ENCODE data around the gene SOCS3.

SOCS3 gene

DNA sequence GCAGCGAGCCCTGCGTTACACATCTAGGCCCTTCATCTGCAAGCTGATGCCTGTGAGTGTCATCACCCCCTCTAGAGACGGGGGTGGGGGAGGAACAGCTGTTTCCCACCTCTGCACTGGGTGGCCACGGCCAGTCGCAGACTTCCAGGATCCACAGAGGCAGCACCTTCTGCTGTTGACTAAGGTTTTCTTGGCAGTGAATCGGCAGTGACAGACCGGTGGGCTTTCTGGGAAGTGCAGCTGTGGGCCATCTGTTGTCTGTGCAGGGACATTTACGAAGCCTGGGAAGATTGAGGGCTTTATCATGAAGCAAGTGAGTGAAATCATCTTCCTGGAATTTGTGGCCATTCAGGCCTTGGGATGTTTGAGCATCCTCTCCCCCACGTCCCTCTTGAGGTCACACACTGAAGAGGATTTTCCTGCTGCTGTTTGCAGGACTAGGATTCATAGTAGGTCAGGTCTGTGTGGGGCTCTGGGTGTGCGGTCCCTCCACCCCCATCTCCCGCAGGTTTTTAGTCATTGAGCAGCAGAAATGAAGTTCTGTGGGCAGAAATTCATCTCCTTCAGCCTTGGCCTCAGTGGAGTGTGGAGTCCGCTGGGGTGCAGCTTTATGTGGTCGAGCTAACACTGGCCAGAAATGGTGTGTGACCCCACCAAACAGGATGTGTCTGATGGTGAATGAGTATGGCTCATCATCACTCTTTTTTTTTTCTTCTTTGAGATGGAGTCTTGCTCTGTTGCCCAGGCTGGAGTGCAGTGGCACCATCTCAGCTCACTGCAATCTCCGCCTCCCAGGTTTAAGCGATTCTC lies 30.6 kb upstream of the SOCS3 start:
- DNase-seq, result no peak

DNA sequence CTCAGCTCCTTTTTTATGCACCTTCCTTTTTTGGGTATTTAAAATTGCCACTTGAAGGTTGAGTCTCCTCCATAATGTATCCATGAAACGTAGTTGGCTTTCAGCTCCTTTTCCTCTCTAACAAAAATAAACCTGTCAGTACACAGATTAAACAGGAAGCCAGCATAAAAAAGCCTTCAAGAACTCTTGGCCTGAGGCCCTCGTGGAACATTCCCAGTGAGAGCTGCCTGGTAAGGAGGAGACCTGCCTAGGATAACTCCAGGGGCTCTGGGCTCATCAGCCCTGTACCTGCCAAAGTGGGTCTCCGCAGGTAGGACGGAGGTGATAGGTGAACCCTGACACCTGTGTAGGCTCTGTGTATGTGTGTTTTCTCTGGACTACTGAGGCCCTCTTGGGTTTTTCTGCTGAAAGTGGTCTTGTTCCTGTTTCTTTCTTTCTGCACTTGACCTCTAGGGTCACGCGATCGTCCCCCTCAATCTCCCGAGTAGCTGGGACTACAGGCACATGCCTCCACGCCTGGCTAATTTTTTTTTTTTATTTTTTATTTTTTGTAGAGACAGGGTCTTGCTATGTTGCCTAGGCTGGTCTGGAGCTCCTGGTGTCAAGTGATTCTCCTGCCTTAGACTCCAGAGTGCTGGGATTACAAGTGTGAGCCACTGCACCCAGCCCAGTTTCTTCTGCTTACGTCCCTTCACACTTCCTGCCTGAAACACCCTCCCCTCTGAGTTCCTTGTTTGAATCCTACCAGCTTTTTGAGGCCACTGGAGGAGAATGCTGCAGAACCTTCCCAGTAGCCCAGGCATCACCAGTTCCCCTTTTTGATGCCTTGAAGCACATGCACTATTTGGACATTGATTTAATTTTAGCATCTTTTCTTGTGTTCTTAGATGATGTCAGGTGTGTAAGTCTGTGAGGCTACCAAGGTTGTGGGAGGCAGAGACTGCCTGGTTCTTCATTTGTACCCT lies 28.4 kb upstream of the SOCS3 start:
- peak; percentile 41 for DNase-seq

DNA sequence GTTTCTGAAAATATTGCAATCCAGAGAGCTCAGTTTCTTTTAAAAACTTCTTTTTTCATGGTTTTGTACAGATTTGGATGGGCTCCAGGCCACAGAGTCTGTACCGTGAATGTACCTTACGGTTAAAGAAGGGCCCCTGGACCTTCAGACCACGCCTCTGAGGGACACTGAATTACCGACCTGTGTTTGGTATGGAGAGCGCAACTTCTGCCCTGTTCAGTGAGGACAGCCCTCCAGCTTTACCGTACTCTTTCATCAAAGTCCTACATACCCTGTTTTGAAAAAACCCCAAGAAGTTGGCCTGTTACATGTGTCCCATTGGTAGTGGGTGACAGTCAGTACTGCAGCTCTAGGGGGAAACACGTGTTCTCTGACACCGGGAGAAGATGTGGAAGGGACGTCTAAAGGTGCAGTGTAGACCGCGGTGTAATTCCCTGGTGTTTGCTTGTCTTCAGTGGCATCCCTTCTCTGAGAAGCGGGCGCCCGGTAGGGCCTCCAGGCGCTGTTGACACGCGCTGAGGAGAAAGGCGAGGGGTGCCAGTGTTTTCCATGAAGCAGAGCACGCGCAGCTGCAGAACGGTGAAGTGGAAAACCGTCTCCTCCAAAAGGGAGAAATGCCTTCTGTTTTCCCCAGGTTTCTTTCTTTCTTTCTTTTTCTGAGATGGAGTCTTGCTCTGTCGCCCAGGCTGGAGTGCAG lies 24.8 kb upstream of the SOCS3 start:
- no peak for DNase-seq

GRCh38 chr17:78383725-78384471 lies 24.0 kb upstream of the SOCS3 start:
- no peak for DNase-seq

GRCh38 chr17:78381601-78382232 lies 21.8 kb upstream of the SOCS3 start:
- DNase-seq, result no peak

DNA sequence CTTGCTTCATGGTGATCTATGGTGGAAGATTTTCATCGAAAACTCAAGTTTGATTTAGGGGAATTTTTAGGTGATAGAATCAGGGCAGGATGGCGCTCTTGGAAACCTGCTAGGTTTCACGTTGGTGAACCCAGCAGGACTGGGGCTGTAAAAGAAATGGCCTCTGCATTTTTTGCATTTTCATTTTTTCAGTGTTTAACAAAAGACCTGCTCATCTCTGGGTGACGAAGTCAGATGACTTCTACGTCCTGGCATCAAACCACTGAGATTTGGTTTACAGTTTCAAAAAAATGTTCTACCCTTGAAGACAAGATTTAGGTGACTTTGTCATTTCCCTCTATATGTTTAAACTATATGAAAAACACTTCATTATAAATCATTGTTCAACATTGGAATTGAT lies 20.5 kb upstream of the SOCS3 start:
- DNase-seq, result no peak

DNA sequence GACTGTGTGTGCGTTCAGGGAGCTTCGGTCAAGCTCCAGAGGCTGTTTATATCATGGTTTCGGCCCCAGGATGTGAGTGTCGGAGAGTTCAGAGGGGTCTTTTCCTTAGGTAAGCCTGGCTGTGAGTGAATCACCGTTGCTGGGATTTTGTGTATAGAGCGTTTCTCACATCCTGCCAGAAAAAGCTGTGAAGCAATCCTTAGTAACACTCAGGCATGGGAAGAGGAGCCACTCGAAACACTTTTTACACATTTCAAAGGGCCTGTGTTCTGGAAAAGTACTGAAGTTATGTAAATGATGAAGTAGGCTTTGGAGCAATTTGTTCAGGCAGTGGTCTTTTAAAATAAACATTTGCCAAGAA lies 19.2 kb upstream of the SOCS3 start:
- no peak for DNase-seq

DNA sequence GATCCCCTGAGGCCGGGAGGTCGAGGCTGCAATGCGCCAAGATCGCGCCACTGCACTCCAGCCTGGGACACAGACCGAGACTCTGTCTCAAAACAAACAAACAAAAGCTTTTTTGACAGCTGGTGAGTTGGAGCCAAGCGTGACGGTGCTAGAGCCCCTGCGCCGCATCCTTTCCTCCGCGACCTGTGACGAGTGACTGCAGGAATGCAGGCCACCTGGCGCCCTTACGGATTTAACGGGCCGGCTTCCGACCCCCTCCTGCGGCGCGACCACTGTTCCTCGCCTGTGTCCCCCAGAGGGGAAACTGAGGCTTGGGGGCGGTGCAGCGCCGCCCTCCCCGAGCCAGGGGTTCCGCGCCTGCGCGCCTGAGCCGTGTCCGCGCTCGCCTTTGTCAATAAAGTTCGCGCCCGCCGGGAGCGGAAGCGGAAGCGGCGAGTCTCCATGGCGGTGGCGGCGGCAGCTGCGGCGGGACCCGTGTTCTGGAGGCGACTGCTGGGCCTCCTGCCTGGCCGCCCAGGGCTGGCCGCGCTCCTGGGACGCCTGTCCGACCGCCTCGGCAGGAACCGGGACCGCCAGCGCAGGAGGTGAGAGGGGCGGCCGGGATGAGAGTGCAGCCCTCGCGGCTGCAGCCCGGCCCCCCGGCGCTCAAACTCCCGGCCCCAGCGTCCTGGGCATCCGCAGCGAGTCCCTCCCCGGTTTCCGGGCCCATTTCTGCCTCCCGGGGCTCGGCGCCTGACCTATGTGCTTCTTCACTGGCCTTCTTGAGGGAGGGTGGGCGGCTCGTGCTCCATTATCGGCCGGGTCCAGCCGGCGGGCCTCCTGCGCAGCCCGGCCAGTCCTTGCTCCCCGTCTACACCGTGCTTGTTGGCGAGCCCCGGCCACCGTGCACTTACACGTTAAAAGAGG lies 18.6 kb upstream of the SOCS3 start, which contains the start of gene PGS1:
PGS1 (plus strand) TSS at position 425 of the 906 bp plus-strand sequence; CDS start at position 442, 17 bp downstream.
- peak; percentile 83 for DNase-seq

DNA sequence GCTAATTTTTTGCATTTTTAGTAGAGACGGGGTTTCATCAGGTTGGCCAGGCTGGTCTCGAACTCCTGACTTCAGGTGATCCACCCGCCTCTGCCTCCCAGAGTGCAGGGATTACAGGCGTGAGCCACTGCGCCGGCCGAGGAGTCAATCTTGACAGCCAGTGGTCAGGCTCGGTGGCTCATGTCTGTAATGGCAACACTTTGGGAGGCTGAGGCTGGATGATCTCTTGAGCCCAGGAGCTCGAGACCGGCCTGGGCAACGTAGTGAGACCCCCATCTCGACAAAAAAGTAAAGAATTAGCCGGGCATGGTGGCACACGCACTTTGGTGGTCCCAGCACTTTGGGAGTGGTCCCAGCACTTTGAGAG lies 18.0 kb upstream of the SOCS3 start:
- no peak for DNase-seq

DNA sequence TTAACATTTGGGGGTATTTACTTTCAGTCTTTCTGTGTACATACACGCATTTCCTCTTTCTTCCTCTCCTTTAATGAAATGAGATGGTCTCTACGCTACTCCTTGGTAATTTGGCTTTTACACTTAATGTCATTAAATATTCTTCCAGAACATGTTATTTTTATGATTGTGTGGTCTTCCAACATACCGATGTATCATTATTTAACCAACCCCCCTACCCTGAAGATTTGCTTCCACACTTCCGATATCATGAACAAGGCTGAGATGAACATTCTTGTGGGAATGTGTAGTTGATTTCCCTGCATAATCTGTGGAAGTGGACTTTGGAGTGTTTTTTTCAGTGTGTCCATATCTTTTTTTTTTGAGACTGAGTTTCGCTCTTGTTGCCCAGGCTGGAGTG lies 16.3 kb upstream of the SOCS3 start:
- DNase-seq, result no peak

DNA sequence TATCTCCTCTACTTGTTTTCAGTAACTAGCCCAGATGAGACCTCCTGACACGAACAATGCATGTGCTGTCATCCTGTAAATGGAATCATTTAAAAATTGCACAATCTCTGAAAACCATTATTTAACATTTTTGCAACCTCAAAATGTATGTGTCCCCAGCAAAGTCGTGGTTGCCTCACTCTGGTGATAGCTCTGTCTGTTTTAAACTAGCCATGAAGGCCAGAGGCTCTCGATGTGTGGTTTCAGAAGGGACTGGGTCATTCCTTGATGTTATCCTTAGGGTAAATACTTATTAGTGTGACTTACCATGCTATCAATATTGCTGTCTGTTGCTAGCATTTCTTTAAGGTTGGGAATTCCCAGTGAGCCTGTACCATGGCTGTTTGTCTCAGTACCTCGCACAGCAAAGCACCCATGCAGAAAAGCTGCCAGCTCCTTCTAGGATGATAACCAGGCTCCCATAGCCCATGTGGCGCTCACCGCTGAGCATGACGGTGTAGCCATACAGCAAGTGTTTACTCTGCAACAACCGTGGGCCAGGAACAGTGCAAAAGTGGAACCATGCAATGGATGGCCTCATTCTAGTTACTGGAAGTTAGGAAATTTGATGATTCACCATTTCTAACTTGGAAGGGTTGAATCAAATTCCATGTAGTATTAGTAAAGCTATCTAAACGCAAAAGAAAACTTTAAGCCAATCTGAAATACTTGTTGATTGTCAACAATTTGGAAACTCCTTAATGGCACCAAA lies 15.7 kb upstream of the SOCS3 start:
- DNase-seq, result no peak

GRCh38 chr17:78374631-78375274 lies 14.9 kb upstream of the SOCS3 start:
- no peak for DNase-seq

- DNase-seq, result no peak
Measured at GRCh38 chr17:78374189-78374588, 14.3 kb upstream of the SOCS3 start.

DNA sequence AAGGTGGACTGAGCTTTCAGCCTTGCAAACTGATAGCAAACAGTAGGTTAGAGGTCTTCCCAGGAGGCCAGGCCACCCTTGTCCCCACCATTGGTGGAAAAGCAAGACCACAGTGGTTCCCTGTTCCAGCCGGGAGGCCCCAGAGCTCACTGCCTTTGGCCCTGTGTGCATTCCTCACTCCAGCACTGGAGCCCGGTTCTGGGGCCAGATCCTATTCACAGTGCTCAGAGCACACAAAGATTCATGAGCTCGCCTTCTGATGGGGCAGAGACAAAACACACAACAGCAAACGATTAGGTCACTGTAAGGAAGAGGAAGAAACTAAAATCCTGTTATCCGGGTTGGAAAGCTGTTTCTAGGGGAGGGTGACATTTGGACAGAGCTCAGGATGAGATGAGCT lies 13.0 kb upstream of the SOCS3 start:
- DNase-seq, result no peak

DNA sequence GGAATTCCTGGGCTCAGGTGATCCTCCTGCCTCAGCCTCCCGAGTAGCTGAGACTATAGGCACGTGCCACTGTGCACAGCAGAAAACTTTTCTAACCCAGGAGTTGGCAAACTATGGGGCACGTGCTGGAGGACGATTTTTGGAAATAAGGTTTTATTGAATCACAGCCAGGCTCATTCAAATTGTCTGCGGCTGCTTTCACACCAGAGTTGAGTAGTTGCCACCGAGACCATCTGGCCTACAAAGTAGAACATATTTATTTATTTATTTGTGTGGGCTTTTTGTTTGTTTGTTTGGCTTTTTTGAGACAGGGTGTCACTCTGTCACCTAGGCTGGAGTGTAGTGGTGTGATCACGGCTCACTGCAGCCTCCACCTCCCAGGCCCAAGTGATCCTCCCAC lies 11.2 kb upstream of the SOCS3 start:
- no peak for DNase-seq

DNA sequence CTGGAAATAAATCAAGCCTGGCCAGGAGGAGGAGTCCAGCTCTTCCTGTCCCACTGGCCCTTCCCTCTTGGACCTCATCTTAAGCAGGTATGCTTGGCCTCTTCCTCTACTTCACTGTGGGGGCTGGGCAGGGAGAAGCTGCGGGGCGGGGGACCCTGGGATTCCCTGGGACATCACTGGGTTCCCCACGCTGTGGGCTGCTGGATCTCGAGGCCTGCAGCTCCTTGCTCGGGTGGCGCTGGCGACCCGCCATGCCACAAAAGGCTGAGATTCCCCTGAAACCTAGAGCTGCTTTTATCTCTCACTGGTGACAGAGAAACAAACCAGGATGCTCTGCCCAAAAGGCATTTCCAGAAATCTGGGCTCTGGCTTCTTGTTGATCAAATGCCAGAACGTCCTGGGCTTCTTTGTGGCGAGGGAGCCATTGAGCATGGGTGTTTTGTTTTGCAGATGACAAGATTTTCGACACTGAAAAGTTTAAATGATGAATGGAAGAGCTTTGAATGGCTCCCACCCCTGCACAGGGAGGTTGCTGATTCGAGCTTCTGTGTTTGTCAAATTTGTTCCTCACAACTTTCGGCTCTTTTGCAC lies 10.0 kb upstream of the SOCS3 start:
- DNase-seq, result no peak

- no peak for DNase-seq
Measured at GRCh38 chr17:78368854-78369495, 9.1 kb upstream of the SOCS3 start.

DNA sequence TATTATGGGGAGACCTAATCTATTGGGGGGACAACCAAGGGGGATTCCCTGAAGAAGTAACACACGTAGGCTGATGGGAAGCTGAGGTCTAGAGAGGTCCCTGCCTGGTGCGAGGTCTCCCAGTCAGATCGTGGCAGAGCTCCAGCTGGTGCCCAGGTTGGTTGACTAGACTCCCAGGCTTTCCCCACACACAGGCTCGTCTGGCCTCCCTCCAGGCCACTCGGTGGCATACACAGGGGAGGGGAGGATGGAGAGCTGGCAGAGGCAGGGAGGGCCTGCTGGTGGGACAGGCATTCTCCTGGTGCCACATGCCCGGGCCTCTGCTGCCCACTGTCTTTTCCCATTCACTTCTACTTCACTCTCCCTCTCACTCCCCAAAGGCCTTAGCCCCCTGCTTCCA lies 8.5 kb upstream of the SOCS3 start:
- DNase-seq, result no peak

- no peak for DNase-seq
Measured at GRCh38 chr17:78367193-78367592, 7.3 kb upstream of the SOCS3 start.

Measured in midbrain (tissue), 1 donor.